CD4-positive, alpha-beta T cell (primary cell): ENCODE measurements around the gene SETBP1. TPM values are rescaled to one million over a fixed set of nuclear protein-coding genes. Genes with fewer than 3 reads are reported as not detected.

ENCODE experiments used
- ATAC-seq: fragments of 200-7000 bp; cut with Tn5 transposase; one replicate; pipeline ENCODE4 v1.10.0; 2022; ENCODE audit warnings: mild to moderate bottlenecking; ENCODE audit not compliant: poor library complexity
- CTCF ChIA-PET: fragments of 350-600 bp; sonication (Branson Sonifier 250); formaldehyde crosslinking; loops from one replicate; lab custom pipeline; 2021; ENCODE audit warnings: antibody characterized with exemption, inconsistent platforms; lab: Charles Lee
- POLR2A ChIA-PET: fragments of 350-600 bp; sonication (Branson Sonifier 250); formaldehyde crosslinking; loops from one replicate; lab custom pipeline; 2021; ENCODE audit warnings: antibody characterized with exemption, inconsistent platforms; lab: Charles Lee
- DNase-seq, 14 experiments: peaks; one replicate each; pipeline ENCODE4 v3.0.0-alpha.2; 2013 to 2020; ENCODE audit warnings: mixed read lengths in 2 of 14
- H3K27ac ChIP-seq, 2 donors: one replicate each; pipeline versions ENCODE4 v1.5.1 to v1.7.0; 2013; ENCODE audit warnings: low read length in 2 of 2, low read depth in 1 of 2, mild to moderate bottlenecking in 1 of 2
- H3K27me3 ChIP-seq, 2 experiments: 1 replicate in 1 of 2; 2 replicates in 1 of 2; pipeline versions ENCODE4 v1.6.1 to v1.7.0; 2013; ENCODE audit warnings: low read length in 2 of 2, control low read depth in 1 of 2, mild to moderate bottlenecking in 1 of 2, moderate library complexity in 1 of 2; ENCODE audit not compliant: insufficient read depth in 2 of 2, control insufficient read depth in 1 of 2
- H3K36me3 ChIP-seq: one replicate; pipeline ENCODE4 v1.6.1; 2013; ENCODE audit warnings: low read length, control low read depth; ENCODE audit not compliant: insufficient read depth
- H3K4me1 ChIP-seq: one replicate; pipeline ENCODE4 v1.6.1; 2013; ENCODE audit warnings: low read length, control low read depth; ENCODE audit not compliant: insufficient read depth
- H3K4me3 ChIP-seq: one replicate; pipeline ENCODE4 v1.5.1; 2013; ENCODE audit warnings: mild to moderate bottlenecking, low read length, moderate library complexity
- H3K9me3 ChIP-seq, 2 experiments: 1 replicate in 1 of 2; 2 replicates in 1 of 2; pipeline versions ENCODE4 v1.6.1 to v1.7.0; 2013; ENCODE audit warnings: low read length in 2 of 2, mild to moderate bottlenecking in 2 of 2, control low read depth in 1 of 2, moderate library complexity in 1 of 2; ENCODE audit not compliant: control insufficient read depth in 1 of 2, insufficient read depth in 1 of 2
- H3K27ac Mint-ChIP-seq: one replicate; pipeline ENCODE4 v1.8.0; 2020; ENCODE audit warnings: mixed read lengths
- H3K27me3 Mint-ChIP-seq: one replicate; pipeline ENCODE4 v1.8.0; 2021; ENCODE audit warnings: mixed read lengths
- H3K36me3 Mint-ChIP-seq: one replicate; pipeline ENCODE4 v1.8.0; 2021; ENCODE audit warnings: low read depth, mixed read lengths
- H3K4me1 Mint-ChIP-seq: one replicate; pipeline ENCODE4 v1.8.0; 2021; ENCODE audit warnings: low read depth, mixed read lengths
- H3K4me3 Mint-ChIP-seq: one replicate; pipeline ENCODE4 v1.8.0; 2020; ENCODE audit warnings: mild to moderate bottlenecking, mixed read lengths
- H3K9me3 Mint-ChIP-seq: one replicate; pipeline ENCODE4 v1.8.0; 2020; ENCODE audit warnings: mixed read lengths
- CTCF ChIP-seq: fragments of 200-600 bp; IDR thresholded peaks from one replicate; pipeline ENCODE4 v1.8.0; 2022; ENCODE audit warnings: antibody characterized with exemption, mild to moderate bottlenecking
- intact Hi-C, 2 experiments: fragments of 100-400 bp; cut with DNase I in 1 of 2; cut with micrococcal nuclease in 1 of 2; formaldehyde crosslinking; loops; one replicate each; pipeline versions ENCODE4 v1.15.1 to v1.9.0; 2023 to 2025; cut with DNase I, micrococcal nuclease
- microRNA-seq: library from miRNA; unstranded; fragments of <30 nt; microRNA quantifications from one replicate; pipeline ENCODE4 v1.2.0, GENCODE V29; 2021; ENCODE audit warnings: borderline microRNAs expressed, borderline replicate concordance
- total RNA-seq, 174 experiments: library from RNA in 2 of 174; stranded (reverse) in 2 of 174; gene quantifications; one replicate each; pipeline ENCODE4 v1.2.3 and lab custom pipeline; 2021 to 2026

SETBP1 gene
- total RNA-seq, 2 experiments from 2014 or later: 0.25 to 0.41 TPM

- Histone ChIP-seq H3K36me3 (no peaks in the 10 kb centered on the region), H3K9me3 (no peaks in the 10 kb centered on the region), H3K27me3 (peaks cover 0 to 2% of the 10 kb centered on the region in 2 experiments), H3K27ac (no peak overlapping the region), H3K4me1 (no peaks in the 10 kb centered on the region), H3K4me3 (no peak overlapping the region)
- intact Hi-C loops: no loop called here
- H3K9me3 Mint-ChIP-seq: no peaks in the 10 kb centered on the region
- no peaks in the 10 kb centered on the region for H3K36me3 Mint-ChIP-seq
- no peak overlapping the region for H3K4me3 Mint-ChIP-seq
- no peak for TF ChIP-seq CTCF
- peaks cover 14% of the 10 kb centered on the region for H3K27me3 Mint-ChIP-seq
- ChIA-PET CTCF (no interaction called here), POLR2A (no interaction called here)
- DNase-seq: no peak
- H3K27ac Mint-ChIP-seq: no peak overlapping the region
- no peaks in the 10 kb centered on the region for H3K4me1 Mint-ChIP-seq
- ATAC-seq: no peak
These were observed 435.4 kb downstream of the SETBP1 start for GRCh38 chr18:45116116-45116515.

Small RNAs within 50 kb of the gene (microRNA-seq; reads per million reads assigned to microRNA genes)
- not detected for gene MIR4319
